ENCODE data around the gene TLCD5.

Gene TLCD5

GRCh38 chr11:120306519-120307242 is 18.4 kb upstream of the TLCD5 start:
- peak overlapping the region; percentile 76 for H3K27ac ChIP-seq
- DNase-seq (ENCODE audit: low read depth, low spot score), result peak; percentile 86

- DNase-seq (ENCODE audit: low read depth, low spot score), result no peak
- no peak overlapping the region for H3K27ac ChIP-seq
Observed at GRCh38 chr11:120307476-120307875, 17.6 kb upstream of the TLCD5 start.

GRCh38 chr11:120308081-120308480 is 17.0 kb upstream of the TLCD5 start:
- DNase-seq (ENCODE audit: low read depth, low spot score), result no peak
- no peak overlapping the region for H3K27ac ChIP-seq

GRCh38 chr11:120310870-120311269 is 14.2 kb upstream of the TLCD5 start:
- no peak overlapping the region for H3K27ac ChIP-seq
- no peak for DNase-seq (ENCODE audit: low read depth, low spot score)

- no peak for DNase-seq (ENCODE audit: low read depth, low spot score)
- H3K27ac ChIP-seq, result no peak overlapping the region
Observed at GRCh38 chr11:120314861-120315260, 10.2 kb upstream of the TLCD5 start.

- peak overlapping the region; percentile 33 for H3K27ac ChIP-seq
- DNase-seq (ENCODE audit: low read depth, low spot score), result peak; percentile 94
Observed at GRCh38 chr11:120316880-120317688, 8.0 kb upstream of the TLCD5 start.

GRCh38 chr11:120317689-120318480 is 7.2 kb upstream of the TLCD5 start:
- H3K27ac ChIP-seq, result peak overlapping the region; percentile 33
- no peak for DNase-seq (ENCODE audit: low read depth, low spot score)

GRCh38 chr11:120318906-120319305 is 6.2 kb upstream of the TLCD5 start:
- no peak for DNase-seq (ENCODE audit: low read depth, low spot score)
- no peak overlapping the region for H3K27ac ChIP-seq

GRCh38 chr11:120326228-120326627 is 1.1 kb downstream of the TLCD5 start:
- no peak overlapping the region for H3K27ac ChIP-seq
- no peak for DNase-seq (ENCODE audit: low read depth, low spot score)

- H3K27ac ChIP-seq, result no peak overlapping the region
- DNase-seq (ENCODE audit: low read depth, low spot score), result no peak
Observed at GRCh38 chr11:120326845-120327281, 1.8 kb downstream of the TLCD5 start.

GRCh38 chr11:120327311-120327710 is 2.2 kb downstream of the TLCD5 start:
- no peak overlapping the region for H3K27ac ChIP-seq
- no peak for DNase-seq (ENCODE audit: low read depth, low spot score)

- no peak overlapping the region for H3K27ac ChIP-seq
- DNase-seq (ENCODE audit: low read depth, low spot score), result no peak
Observed at GRCh38 chr11:120329556-120329955, 4.5 kb downstream of the TLCD5 start.

GRCh38 chr11:120330045-120330444 is 4.9 kb downstream of the TLCD5 start:
- no peak overlapping the region for H3K27ac ChIP-seq
- DNase-seq (ENCODE audit: low read depth, low spot score), result no peak

- DNase-seq (ENCODE audit: low read depth, low spot score), result peak; percentile 29
- H3K27ac ChIP-seq, result peak overlapping the region; percentile 70
Observed at GRCh38 chr11:120331301-120331996, 6.3 kb downstream of the TLCD5 start.

- DNase-seq (ENCODE audit: low read depth, low spot score), result no peak
- peak overlapping the region; percentile 21 for H3K27ac ChIP-seq
Observed at GRCh38 chr11:120332822-120333716, 8.0 kb downstream of the TLCD5 start.

- H3K27ac ChIP-seq, result no peak overlapping the region
- no peak for DNase-seq (ENCODE audit: low read depth, low spot score)
Observed at GRCh38 chr11:120333801-120334200, 8.7 kb downstream of the TLCD5 start.

GRCh38 chr11:120334332-120334731 is 9.2 kb downstream of the TLCD5 start:
- no peak for DNase-seq (ENCODE audit: low read depth, low spot score)
- no peak overlapping the region for H3K27ac ChIP-seq

GRCh38 chr11:120334894-120335462 is 9.9 kb downstream of the TLCD5 start:
- DNase-seq (ENCODE audit: low read depth, low spot score), result peak; percentile 37
- peak overlapping the region; percentile 91 for H3K27ac ChIP-seq

- H3K27ac ChIP-seq, result peak overlapping the region; percentile 91
Observed at GRCh38 chr11:120335556-120335907, 10.4 kb downstream of the TLCD5 start.

More at GRCh38 chr11:120335556-120335907, 10.4 kb downstream of the TLCD5 start:
- DNase-seq (ENCODE audit: low read depth, low spot score), result no peak

Measured in epithelial cell of prostate (primary cell).